ENCODE results near the gene HSD17B2.
"Not testable (repeated sequence)": the region's sequence is repeated elsewhere in the genome, so short reads cannot be mapped to it uniquely, and the experiment has no call there.

The HSD17B2 gene

GRCh38 chr16:82136956-82137821 lies 102.1 kb downstream of the HSD17B2 start:
- DNase-seq = no peak

GRCh38 chr16:82137822-82138167 lies 102.7 kb downstream of the HSD17B2 start:
- no peak for DNase-seq

DNA sequence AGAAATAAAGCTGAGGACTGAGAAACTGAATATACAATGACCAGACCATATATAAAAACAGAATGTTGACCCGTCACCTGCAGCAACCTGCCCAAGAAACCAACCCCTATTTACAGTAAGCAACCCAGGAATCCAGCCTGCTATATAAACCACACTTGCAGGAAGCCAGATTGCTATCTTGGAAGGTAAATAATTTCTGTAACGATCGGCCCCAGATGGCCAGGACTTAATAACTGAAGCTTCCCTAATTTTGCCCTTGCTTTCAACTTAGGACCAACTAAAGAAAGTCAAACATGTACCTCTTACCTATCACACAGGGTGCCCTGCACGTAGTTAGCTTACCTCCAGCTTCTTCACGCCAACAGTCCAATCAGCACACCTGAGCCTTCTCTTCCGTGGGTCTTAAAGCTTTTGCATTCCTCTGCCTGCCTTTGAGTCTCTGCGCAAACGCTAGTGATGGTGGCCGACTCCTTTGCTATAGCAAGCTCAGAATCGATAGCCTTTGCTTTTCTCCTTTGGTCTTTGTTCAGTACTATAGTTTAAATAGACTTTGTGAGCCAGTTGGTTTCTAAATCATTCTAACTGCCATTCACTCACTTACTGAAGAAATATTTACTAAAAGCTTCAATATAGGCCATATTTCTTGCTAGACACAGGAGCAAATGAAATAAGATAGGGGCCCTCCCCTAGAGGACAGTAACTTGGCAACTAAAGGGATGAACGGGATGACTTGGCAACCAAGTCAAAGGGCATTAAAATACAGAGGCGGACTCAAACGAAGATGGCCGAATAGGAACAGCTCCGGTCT lies 103.6 kb downstream of the HSD17B2 start:
- DNase-seq = no peak

DNA sequence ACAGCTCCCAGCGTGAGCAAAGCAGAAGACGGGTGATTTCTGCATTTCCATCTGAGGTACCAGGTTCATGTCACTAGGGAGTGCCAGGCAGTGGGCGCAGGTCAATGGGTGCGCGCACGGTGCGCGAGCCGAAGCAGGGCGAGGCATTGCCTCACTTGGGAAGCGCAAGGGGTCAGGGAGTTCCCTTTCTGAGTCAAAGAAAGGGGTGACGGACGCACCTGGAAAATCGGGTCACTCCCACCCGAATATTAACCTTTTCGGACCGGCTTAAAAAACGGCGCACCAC lies 104.2 kb downstream of the HSD17B2 start:
- DNase-seq = not testable (repeated sequence)

GRCh38 chr16:82146556-82146955 lies 111.5 kb downstream of the HSD17B2 start:
- DNase-seq = no peak

DNA sequence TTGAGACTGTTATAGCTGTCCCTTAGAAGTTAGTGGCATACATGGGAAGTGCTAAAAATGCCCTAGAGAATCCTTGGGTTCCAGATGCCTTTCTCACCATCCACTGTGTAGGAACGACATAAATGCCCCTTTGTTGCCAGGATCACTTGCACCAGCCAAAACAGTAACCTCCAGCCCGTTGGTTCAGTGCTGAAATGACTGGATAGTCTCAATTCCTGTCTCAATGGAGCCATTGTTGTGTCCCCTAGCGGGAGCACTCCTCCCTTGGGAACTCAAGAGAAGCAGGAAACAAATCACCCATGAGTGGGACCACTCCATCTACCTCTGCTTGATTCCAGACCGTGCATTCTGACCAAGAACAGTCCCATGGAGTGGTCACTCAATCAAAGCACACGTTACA lies 111.9 kb downstream of the HSD17B2 start:
- DNase-seq = no peak

DNA sequence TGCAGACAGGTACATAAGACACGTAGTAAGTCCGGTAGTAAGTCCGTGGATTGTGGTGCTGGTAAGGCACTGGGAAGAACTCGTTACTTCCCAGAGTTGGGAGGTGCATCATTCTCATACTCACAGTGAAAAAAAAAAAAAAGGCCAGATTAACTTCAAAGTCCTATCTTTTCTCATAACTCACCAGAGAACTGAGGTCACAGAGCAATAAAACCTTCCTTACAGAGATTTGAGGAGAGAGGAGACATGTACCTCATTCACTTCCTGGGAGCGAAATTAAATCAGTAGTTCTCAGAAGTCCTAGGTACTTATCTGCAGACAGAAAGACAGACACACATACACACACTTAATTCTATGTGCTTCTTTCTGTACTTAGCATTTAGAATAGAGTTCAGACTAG lies 112.5 kb downstream of the HSD17B2 start:
- no peak for DNase-seq

Data from activated CD4-positive, alpha-beta T cell treated with anti-CD3 and anti-CD28 coated beads for 1 hour (primary cell).